Measurements from ENCODE around the gene CABLES2.

DNA sequence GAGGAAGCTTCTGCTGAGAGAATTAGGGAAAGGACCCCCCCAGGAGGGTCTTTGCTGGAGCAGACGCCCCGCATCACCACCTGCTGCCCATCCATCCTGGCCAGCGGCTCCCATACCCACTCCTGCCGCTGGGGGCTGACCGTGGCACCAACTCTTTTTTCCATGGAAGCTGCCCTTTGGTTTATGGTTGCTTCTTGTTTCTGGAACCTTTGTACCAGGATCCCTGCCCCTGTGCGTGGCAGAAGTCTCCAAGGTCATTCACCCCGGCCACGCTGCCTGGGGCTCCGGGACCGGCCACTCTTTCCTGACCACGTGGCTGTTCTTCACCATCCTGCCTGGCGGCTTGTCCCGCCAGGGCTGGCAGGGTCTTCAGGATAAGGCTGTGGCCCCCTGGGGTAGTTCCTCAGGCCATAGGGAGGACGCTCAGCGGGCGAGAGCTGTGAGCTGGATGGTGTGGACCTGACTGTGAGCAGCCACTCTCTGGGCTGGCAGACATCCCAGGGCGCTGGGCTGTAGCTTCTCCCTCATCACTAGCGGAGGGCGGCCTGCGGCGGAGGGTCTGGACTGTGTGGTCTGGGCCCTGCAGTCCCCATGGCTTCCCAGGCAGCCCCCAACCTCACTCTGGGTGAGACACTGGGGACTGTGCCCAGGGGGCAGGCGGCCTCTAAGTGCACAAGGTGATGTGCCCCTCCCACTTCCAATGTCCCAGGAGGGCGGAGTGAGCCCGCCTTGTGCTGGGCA lies 43.0 kb upstream of the CABLES2 start:
- TF ChIP-seq FOXM1 (IDR thresholded peaks at IDR 0.05; ENCODE audit: borderline replicate concordance, low read depth) (no peak), YY1 (IDR thresholded peaks at IDR 0.05; ENCODE audit: low read depth) (no peak), EP300 (IDR thresholded peaks at IDR 0.05; ENCODE audit: borderline replicate concordance) (no peak), ZBTB7A (IDR thresholded peaks at IDR 0.05; ENCODE audit: low read depth) (no peak), TEAD4 (IDR thresholded peaks at IDR 0.05) (no peak), CREB1 (IDR thresholded peaks at IDR 0.05; ENCODE audit: low read depth) (no peak)
- TF ChIP-seq, protein P1, sequence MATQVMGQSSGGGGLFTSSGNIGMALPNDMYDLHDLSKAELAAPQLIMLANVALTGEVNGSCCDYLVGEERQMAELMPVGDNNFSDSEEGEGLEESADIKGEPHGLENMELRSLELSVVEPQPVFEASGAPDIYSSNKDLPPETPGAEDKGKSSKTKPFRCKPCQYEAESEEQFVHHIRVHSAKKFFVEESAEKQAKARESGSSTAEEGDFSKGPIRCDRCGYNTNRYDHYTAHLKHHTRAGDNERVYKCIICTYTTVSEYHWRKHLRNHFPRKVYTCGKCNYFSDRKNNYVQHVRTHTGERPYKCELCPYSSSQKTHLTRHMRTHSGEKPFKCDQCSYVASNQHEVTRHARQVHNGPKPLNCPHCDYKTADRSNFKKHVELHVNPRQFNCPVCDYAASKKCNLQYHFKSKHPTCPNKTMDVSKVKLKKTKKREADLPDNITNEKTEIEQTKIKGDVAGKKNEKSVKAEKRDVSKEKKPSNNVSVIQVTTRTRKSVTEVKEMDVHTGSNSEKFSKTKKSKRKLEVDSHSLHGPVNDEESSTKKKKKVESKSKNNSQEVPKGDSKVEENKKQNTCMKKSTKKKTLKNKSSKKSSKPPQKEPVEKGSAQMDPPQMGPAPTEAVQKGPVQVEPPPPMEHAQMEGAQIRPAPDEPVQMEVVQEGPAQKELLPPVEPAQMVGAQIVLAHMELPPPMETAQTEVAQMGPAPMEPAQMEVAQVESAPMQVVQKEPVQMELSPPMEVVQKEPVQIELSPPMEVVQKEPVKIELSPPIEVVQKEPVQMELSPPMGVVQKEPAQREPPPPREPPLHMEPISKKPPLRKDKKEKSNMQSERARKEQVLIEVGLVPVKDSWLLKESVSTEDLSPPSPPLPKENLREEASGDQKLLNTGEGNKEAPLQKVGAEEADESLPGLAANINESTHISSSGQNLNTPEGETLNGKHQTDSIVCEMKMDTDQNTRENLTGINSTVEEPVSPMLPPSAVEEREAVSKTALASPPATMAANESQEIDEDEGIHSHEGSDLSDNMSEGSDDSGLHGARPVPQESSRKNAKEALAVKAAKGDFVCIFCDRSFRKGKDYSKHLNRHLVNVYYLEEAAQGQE (IDR thresholded peaks at IDR 0.05; ENCODE audit: low read depth): no peak
- TF ChIP-seq, protein P2, sequence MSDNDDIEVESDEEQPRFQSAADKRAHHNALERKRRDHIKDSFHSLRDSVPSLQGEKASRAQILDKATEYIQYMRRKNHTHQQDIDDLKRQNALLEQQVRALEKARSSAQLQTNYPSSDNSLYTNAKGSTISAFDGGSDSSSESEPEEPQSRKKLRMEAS (IDR thresholded peaks at IDR 0.05): no peak; the same call in 1 of the 2 replicates
